ENCODE measurements around the gene CAPN10. TPM values are rescaled to one million over a fixed set of nuclear protein-coding genes. Genes with fewer than 3 reads are reported as not detected.
A peak's percentile ranks its signal among the peaks of the same experiment; 100 is the strongest.

CAPN10 gene
- total and polyA plus RNA-seq, 2 donors from 2014 or later, result 26.3 to 50.9 TPM

GRCh38 chr2:240629968-240630770 lies 43.6 kb downstream of the CAPN10 start:
- intact Hi-C loops (cut with DNase I), result no loop called here
- peaks cover 0 to 3% (median 0%) of the 10 kb centered on the region in 3 donors for H3K9me3 ChIP-seq (ENCODE audit: control insufficient read depth in 2 of 3, insufficient read depth in 1 of 3, low read length in 3 of 3)
- FAIRE-seq (no peak), DNase-seq (peak in 2 of 5 donors; percentile 23 to 69)
- no peaks in the 10 kb centered on the region for H3K4me1 ChIP-seq (ENCODE audit: control insufficient read depth in 2 of 3, insufficient read depth in 2 of 3, low read depth in 1 of 3, low read length in 3 of 3)
- H3K27ac ChIP-seq (ENCODE audit: low read depth in 2 of 2, low read length in 2 of 2), result no peak overlapping the region
- H3K4me3 ChIP-seq (ENCODE audit: low read length in 3 of 3), result no peak overlapping the region
- no peaks in the 10 kb centered on the region for H3K36me3 ChIP-seq (ENCODE audit: control insufficient read depth in 2 of 3, insufficient read depth in 3 of 3, low read length in 3 of 3)
- H3K9ac ChIP-seq (ENCODE audit: low read length in 3 of 3), result no peak overlapping the region
- TF ChIP-seq, protein P1, sequence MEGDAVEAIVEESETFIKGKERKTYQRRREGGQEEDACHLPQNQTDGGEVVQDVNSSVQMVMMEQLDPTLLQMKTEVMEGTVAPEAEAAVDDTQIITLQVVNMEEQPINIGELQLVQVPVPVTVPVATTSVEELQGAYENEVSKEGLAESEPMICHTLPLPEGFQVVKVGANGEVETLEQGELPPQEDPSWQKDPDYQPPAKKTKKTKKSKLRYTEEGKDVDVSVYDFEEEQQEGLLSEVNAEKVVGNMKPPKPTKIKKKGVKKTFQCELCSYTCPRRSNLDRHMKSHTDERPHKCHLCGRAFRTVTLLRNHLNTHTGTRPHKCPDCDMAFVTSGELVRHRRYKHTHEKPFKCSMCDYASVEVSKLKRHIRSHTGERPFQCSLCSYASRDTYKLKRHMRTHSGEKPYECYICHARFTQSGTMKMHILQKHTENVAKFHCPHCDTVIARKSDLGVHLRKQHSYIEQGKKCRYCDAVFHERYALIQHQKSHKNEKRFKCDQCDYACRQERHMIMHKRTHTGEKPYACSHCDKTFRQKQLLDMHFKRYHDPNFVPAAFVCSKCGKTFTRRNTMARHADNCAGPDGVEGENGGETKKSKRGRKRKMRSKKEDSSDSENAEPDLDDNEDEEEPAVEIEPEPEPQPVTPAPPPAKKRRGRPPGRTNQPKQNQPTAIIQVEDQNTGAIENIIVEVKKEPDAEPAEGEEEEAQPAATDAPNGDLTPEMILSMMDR (IDR thresholded peaks at IDR 0.05; ENCODE audit: borderline replicate concordance, extremely low read depth, insufficient read depth), result no peak
- H3K27me3 ChIP-seq (ENCODE audit: control insufficient read depth, insufficient read depth, low read length), result no peaks in the 10 kb centered on the region

DNA sequence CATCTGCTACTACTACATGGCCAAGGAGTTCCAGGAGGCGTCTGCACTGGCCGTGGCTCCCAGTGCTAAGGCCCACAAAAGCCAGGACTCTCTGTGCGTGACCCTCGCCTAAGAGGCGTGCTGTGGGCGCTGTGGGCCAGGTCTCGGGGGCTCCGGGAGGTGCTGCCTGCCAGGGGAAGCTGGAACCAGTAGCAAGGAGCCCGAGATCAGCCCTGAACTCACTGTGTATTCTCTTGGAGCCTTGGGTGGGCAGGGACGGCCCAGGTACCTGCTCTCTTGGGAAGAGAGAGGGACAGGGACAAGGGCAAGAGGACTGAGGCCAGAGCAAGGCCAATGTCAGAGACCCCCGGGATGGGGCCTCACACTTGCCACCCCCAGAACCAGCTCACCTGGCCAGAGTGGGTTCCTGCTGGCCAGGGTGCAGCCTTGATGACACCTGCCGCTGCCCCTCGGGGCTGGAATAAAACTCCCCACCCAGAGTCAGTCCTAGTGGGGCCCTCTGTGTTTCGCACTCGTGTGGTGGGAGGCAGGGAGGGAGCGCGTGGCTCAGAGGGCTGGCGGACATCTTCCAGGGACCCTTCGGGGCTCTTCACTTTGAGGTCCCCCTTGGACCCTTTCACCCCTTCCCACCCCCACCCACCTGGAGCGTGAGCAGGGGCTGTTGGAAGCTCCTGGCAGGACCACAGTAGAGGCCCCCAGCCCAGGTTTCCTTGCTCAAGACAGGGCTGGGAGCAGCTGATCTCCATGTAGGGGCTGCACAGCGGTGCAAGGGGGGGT lies 44.4 kb downstream of the CAPN10 start:
- Histone ChIP-seq H3K4me1 (ENCODE audit: control insufficient read depth in 2 of 3, insufficient read depth in 2 of 3, low read depth in 1 of 3, low read length in 3 of 3) (no peaks in the 10 kb centered on the region), H3K9ac (ENCODE audit: low read length in 3 of 3) (no peak overlapping the region), H3K36me3 (ENCODE audit: control insufficient read depth in 2 of 3, insufficient read depth in 3 of 3, low read length in 3 of 3) (no peaks in the 10 kb centered on the region), H3K9me3 (ENCODE audit: control insufficient read depth in 2 of 3, insufficient read depth in 1 of 3, low read length in 3 of 3) (peaks cover 0 to 3% (median 0%) of the 10 kb centered on the region in 3 donors), H3K4me3 (ENCODE audit: low read length in 3 of 3) (no peak overlapping the region), H3K27ac (ENCODE audit: low read depth in 2 of 2, low read length in 2 of 2) (no peak overlapping the region), H3K27me3 (ENCODE audit: control insufficient read depth, insufficient read depth, low read length) (no peaks in the 10 kb centered on the region)
- FAIRE-seq (no peak), DNase-seq (peak in 1 of 5 donors; percentile 23)
- TF ChIP-seq, protein P1 (IDR thresholded peaks at IDR 0.05; ENCODE audit: borderline replicate concordance, extremely low read depth, insufficient read depth), result no peak
- intact Hi-C loops (cut with DNase I), result no loop called here

- FAIRE-seq, result no peak
- no peak overlapping the region for H3K9ac ChIP-seq (ENCODE audit: low read length in 3 of 3)
- H3K36me3 ChIP-seq (ENCODE audit: control insufficient read depth in 2 of 3, insufficient read depth in 3 of 3, low read length in 3 of 3), result no peaks in the 10 kb centered on the region
- H3K4me3 ChIP-seq (ENCODE audit: low read length in 3 of 3), result no peak overlapping the region
- H3K4me1 ChIP-seq (ENCODE audit: control insufficient read depth in 2 of 3, insufficient read depth in 2 of 3, low read depth in 1 of 3, low read length in 3 of 3), result no peaks in the 10 kb centered on the region
- no peaks in the 10 kb centered on the region for H3K27me3 ChIP-seq (ENCODE audit: control insufficient read depth, insufficient read depth, low read length)
- intact Hi-C loops (cut with DNase I), result no loop called here
- DNase-seq, result no peak
- peaks cover 0 to 3% (median 0%) of the 10 kb centered on the region in 3 donors for H3K9me3 ChIP-seq (ENCODE audit: control insufficient read depth in 2 of 3, insufficient read depth in 1 of 3, low read length in 3 of 3)
- TF ChIP-seq, protein P1 (IDR thresholded peaks at IDR 0.05; ENCODE audit: borderline replicate concordance, extremely low read depth, insufficient read depth), result no peak
- H3K27ac ChIP-seq (ENCODE audit: low read depth in 2 of 2, low read length in 2 of 2), result no peak overlapping the region
These were observed 45.2 kb downstream of the CAPN10 start for GRCh38 chr2:240631548-240632305.
